Nephron progenitor cell (in vitro differentiated cells): ENCODE data around the gene AP1AR.
"Not testable (repeated sequence)": the region's sequence is repeated elsewhere in the genome, so short reads cannot be mapped to it uniquely, and the experiment has no call there.

ENCODE experiments used
- DNase-seq: peaks from one replicate; pipeline ENCODE4 v3.0.0; 2021
- H3K27ac Mint-ChIP-seq: 2 replicates; pipeline ENCODE4 v1.8.0; 2021; ENCODE audit warnings: mild to moderate bottlenecking, moderate library complexity, mixed read lengths
- H3K27me3 Mint-ChIP-seq: 2 replicates; pipeline ENCODE4 v1.8.0; 2021; ENCODE audit warnings: mild to moderate bottlenecking, low read depth, mixed read lengths; ENCODE audit not compliant: poor library complexity
- H3K36me3 Mint-ChIP-seq: 2 replicates; pipeline ENCODE4 v1.8.0; 2021; ENCODE audit warnings: low read depth, mixed read lengths
- H3K4me1 Mint-ChIP-seq: 2 replicates; pipeline ENCODE4 v1.8.0; 2021; ENCODE audit warnings: mixed read lengths
- H3K4me3 Mint-ChIP-seq: 2 replicates; pipeline ENCODE4 v1.8.0; 2021; ENCODE audit warnings: mild to moderate bottlenecking, moderate library complexity, mixed read lengths
- H3K9me3 Mint-ChIP-seq: 2 replicates; pipeline ENCODE4 v1.8.0; 2021; ENCODE audit warnings: mild to moderate bottlenecking, moderate library complexity, mixed read lengths
- TF ChIP-seq, protein P1 (sequence below): fragments of 200-600 bp; sonication (generic); IDR thresholded peaks from 2 replicates; pipeline ENCODE4 v1.5.0; 2021; ENCODE audit warnings: antibody characterized with exemption

Gene AP1AR

GRCh38 chr4:112203593-112203992, 28.0 kb upstream of the AP1AR start:
- no peaks in the 10 kb centered on the region for H3K9me3 Mint-ChIP-seq
- H3K4me1 Mint-ChIP-seq: no peaks in the 10 kb centered on the region
- H3K4me3 Mint-ChIP-seq: no peak overlapping the region
- no peak overlapping the region for H3K27ac Mint-ChIP-seq
- H3K36me3 Mint-ChIP-seq: no peaks in the 10 kb centered on the region
- no peaks in the 10 kb centered on the region for H3K27me3 Mint-ChIP-seq
- DNase-seq: no peak
- TF ChIP-seq, protein P1, sequence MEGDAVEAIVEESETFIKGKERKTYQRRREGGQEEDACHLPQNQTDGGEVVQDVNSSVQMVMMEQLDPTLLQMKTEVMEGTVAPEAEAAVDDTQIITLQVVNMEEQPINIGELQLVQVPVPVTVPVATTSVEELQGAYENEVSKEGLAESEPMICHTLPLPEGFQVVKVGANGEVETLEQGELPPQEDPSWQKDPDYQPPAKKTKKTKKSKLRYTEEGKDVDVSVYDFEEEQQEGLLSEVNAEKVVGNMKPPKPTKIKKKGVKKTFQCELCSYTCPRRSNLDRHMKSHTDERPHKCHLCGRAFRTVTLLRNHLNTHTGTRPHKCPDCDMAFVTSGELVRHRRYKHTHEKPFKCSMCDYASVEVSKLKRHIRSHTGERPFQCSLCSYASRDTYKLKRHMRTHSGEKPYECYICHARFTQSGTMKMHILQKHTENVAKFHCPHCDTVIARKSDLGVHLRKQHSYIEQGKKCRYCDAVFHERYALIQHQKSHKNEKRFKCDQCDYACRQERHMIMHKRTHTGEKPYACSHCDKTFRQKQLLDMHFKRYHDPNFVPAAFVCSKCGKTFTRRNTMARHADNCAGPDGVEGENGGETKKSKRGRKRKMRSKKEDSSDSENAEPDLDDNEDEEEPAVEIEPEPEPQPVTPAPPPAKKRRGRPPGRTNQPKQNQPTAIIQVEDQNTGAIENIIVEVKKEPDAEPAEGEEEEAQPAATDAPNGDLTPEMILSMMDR: no peak

DNA sequence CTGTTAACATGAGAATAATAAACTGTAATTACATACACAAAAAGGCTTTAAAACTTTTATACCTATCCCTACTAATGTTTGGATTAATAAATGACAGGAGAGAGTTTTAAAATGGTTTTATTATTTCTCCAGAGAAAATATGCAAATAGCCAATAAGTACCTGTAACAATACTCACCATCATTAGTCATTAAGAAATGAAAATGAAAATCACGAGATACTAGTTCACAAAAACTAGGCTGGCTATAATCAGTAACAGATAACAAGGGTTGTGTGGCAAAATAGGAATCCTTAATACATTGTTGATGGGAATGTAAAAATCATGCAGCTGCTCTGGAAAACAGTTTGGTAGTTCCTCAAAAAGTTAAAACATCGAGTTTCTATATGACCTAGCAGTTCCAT, 25.2 kb upstream of the AP1AR start:
- H3K27ac Mint-ChIP-seq: no peak overlapping the region
- DNase-seq: no peak
- H3K27me3 Mint-ChIP-seq: peaks cover 2% of the 10 kb centered on the region
- TF ChIP-seq, protein P1: no peak
- no peak overlapping the region for H3K4me3 Mint-ChIP-seq
- no peaks in the 10 kb centered on the region for H3K4me1 Mint-ChIP-seq
- H3K9me3 Mint-ChIP-seq: peaks cover 6% of the 10 kb centered on the region
- no peaks in the 10 kb centered on the region for H3K36me3 Mint-ChIP-seq

DNA sequence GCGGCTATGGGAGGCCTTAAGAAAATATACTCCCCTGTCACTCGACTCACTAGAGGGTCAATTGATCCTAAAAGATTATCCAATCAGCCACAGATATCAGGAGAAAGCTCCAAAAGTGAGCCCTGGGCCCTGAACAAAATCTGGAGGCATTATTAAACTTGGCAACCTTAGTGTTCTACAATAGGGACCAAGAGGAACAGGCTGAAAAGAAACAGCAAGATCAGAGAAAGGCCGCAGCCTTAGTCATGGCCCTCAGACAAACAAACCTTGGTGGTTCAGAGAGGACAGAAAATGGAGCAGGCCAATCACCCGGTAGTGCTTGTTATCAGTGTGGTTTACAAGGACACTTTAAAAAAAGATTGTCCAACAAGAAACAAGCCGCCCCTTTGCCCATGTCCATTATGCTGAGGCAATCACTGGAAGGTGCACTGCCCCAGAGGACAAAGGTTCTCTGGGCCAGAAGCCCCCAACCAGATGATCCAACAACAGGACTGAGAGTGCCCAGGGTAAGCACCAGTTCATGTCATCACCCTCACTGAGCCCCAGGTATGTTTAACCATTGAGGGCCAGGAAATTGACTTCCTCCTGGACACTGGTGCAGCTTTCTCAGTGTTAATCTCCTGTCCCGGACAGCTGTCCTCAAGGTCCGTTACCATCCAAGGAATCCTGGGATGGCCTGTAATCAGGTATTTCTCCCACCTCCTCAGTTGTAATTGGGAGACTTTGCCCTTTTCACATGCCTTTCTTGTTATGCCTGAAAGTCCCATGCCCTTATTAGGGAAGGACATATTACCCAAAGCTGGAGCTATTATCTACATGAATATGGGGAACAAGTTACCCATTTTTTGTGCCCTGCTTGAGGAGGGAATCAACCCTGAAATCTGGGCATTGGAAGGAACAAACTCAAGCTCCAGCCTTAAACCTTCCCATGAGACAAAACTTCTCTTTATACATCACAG, 23.2 kb upstream of the AP1AR start:
- H3K4me3 Mint-ChIP-seq, H3K27me3 Mint-ChIP-seq, H3K36me3 Mint-ChIP-seq, H3K4me1 Mint-ChIP-seq, DNase-seq, H3K27ac Mint-ChIP-seq: not testable (repeated sequence)
- H3K9me3 Mint-ChIP-seq: peaks cover 12% of the 10 kb centered on the region

- H3K36me3 Mint-ChIP-seq: no peaks in the 10 kb centered on the region
- DNase-seq: no peak
- TF ChIP-seq, protein P1: no peak
- peaks cover 12% of the 10 kb centered on the region for H3K9me3 Mint-ChIP-seq
- H3K4me1 Mint-ChIP-seq: no peaks in the 10 kb centered on the region
- peaks cover 2% of the 10 kb centered on the region for H3K27me3 Mint-ChIP-seq
- H3K27ac Mint-ChIP-seq: no peak overlapping the region
- no peak overlapping the region for H3K4me3 Mint-ChIP-seq
Observed at GRCh38 chr4:112210777-112211176, 20.8 kb upstream of the AP1AR start.

DNA sequence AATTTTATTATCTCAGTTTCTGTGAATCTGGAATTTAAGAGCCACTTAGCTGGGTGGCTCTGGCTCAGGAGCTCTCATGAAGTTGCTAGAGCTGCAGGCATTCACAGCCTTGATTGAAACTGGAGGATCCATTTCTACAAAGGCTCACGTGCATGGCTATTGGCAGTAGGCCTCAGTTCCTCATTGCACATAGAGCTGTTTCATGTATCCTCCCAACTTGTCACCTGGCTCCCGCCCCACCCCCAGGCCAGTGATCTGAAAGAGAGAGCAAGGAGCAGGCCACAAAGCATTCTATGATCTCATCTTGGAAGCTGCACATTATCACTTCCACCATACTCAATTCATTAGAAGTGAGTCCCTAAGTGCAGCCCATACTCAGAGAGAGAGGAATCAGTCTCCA, 18.5 kb upstream of the AP1AR start:
- H3K9me3 Mint-ChIP-seq: peaks cover 12% of the 10 kb centered on the region
- no peaks in the 10 kb centered on the region for H3K36me3 Mint-ChIP-seq
- H3K27ac Mint-ChIP-seq: no peak overlapping the region
- no peak overlapping the region for H3K4me3 Mint-ChIP-seq
- H3K4me1 Mint-ChIP-seq: no peaks in the 10 kb centered on the region
- DNase-seq: no peak
- TF ChIP-seq, protein P1: no peak
- H3K27me3 Mint-ChIP-seq: peaks cover 6% of the 10 kb centered on the region

- peaks cover 12% of the 10 kb centered on the region for H3K9me3 Mint-ChIP-seq
- no peak overlapping the region for H3K27ac Mint-ChIP-seq
- H3K4me1 Mint-ChIP-seq: no peaks in the 10 kb centered on the region
- DNase-seq: no peak
- H3K4me3 Mint-ChIP-seq: no peak overlapping the region
- H3K27me3 Mint-ChIP-seq: peaks cover 7% of the 10 kb centered on the region
- TF ChIP-seq, protein P1: no peak
- H3K36me3 Mint-ChIP-seq: no peaks in the 10 kb centered on the region
Observed at GRCh38 chr4:112213856-112214255, 17.7 kb upstream of the AP1AR start.
